ENCODE data around the gene PRICKLE2. TPM values are rescaled to one million over a fixed set of nuclear protein-coding genes. Genes with fewer than 3 reads are reported as not detected.

The PRICKLE2 gene
- total RNA-seq, 1 donor from 2014 or later: 43.5 TPM

- DNase-seq: no peak
- Histone ChIP-seq H3K36me3 (no peaks in the 10 kb centered on the region), H3K4me3 (no peak overlapping the region), H3K4me1 (peaks cover 31% of the 10 kb centered on the region), H3K27me3 (ENCODE audit: low read depth) (no peaks in the 10 kb centered on the region), H3K27ac (no peak overlapping the region), H3K9me3 (no peaks in the 10 kb centered on the region)
- ATAC-seq: no peak
- TF ChIP-seq, protein P1, sequence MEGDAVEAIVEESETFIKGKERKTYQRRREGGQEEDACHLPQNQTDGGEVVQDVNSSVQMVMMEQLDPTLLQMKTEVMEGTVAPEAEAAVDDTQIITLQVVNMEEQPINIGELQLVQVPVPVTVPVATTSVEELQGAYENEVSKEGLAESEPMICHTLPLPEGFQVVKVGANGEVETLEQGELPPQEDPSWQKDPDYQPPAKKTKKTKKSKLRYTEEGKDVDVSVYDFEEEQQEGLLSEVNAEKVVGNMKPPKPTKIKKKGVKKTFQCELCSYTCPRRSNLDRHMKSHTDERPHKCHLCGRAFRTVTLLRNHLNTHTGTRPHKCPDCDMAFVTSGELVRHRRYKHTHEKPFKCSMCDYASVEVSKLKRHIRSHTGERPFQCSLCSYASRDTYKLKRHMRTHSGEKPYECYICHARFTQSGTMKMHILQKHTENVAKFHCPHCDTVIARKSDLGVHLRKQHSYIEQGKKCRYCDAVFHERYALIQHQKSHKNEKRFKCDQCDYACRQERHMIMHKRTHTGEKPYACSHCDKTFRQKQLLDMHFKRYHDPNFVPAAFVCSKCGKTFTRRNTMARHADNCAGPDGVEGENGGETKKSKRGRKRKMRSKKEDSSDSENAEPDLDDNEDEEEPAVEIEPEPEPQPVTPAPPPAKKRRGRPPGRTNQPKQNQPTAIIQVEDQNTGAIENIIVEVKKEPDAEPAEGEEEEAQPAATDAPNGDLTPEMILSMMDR (IDR thresholded peaks at IDR 0.05): no peak
- intact Hi-C loops (cut with DNase I): no loop called here
These were observed 33.4 kb downstream of the PRICKLE2 start for GRCh38 chr3:64191822-64192221.

- ATAC-seq: no peak
- Histone ChIP-seq H3K4me3 (no peak overlapping the region), H3K27ac (no peak overlapping the region), H3K9me3 (no peaks in the 10 kb centered on the region), H3K36me3 (no peaks in the 10 kb centered on the region), H3K27me3 (ENCODE audit: low read depth) (no peaks in the 10 kb centered on the region), H3K4me1 (peaks cover 41% of the 10 kb centered on the region)
- intact Hi-C loops (cut with DNase I): no loop called here
- no peak for DNase-seq
- TF ChIP-seq, protein P1 (IDR thresholded peaks at IDR 0.05): no peak
These were observed 34.5 kb downstream of the PRICKLE2 start for GRCh38 chr3:64190517-64191515.

- peaks cover 47% of the 10 kb centered on the region for H3K4me1 ChIP-seq
- no peak overlapping the region for H3K4me3 ChIP-seq
- H3K36me3 ChIP-seq: no peaks in the 10 kb centered on the region
- intact Hi-C loops (cut with DNase I): no loop called here
- H3K9me3 ChIP-seq: no peaks in the 10 kb centered on the region
- peak; percentile 87 to 89 for ATAC-seq
- TF ChIP-seq, protein P1 (IDR thresholded peaks at IDR 0.05): no peak
- no peak for DNase-seq
- peak overlapping the region; percentile 44 for H3K27ac ChIP-seq
- no peaks in the 10 kb centered on the region for H3K27me3 ChIP-seq (ENCODE audit: low read depth)
These were observed 36.3 kb downstream of the PRICKLE2 start for GRCh38 chr3:64188810-64189560.

GRCh38 chr3:64187065-64187959 is 38.0 kb downstream of the PRICKLE2 start:
- Histone ChIP-seq H3K36me3 (no peaks in the 10 kb centered on the region), H3K4me1 (peaks cover 47% of the 10 kb centered on the region), H3K27ac (peak overlapping the region; percentile 44), H3K4me3 (no peak overlapping the region), H3K9me3 (no peaks in the 10 kb centered on the region), H3K27me3 (ENCODE audit: low read depth) (no peaks in the 10 kb centered on the region)
- intact Hi-C loops (cut with DNase I): no loop called here
- peak; percentile 74 to 79 for ATAC-seq
- peak; percentile 51 for DNase-seq
- TF ChIP-seq, protein P1 (IDR thresholded peaks at IDR 0.05): no peak

- TF ChIP-seq, protein P1 (IDR thresholded peaks at IDR 0.05): no peak
- Histone ChIP-seq H3K4me1 (peaks cover 47% of the 10 kb centered on the region), H3K27ac (peak overlapping the region; percentile 44), H3K9me3 (no peaks in the 10 kb centered on the region), H3K4me3 (no peak overlapping the region), H3K36me3 (no peaks in the 10 kb centered on the region), H3K27me3 (ENCODE audit: low read depth) (no peaks in the 10 kb centered on the region)
- intact Hi-C loops (cut with DNase I): no loop called here
- DNase-seq: no peak
- ATAC-seq: no peak
These were observed 38.6 kb downstream of the PRICKLE2 start for GRCh38 chr3:64186667-64187064.
